COLO668 (cell line): ENCODE results near the gene FOXE3.

Experiments used
- DNase-seq: peaks from one replicate; lab custom pipeline; 2025; ENCODE audit not compliant: unreplicated experiment; lab: John Stamatoyannopoulos, UW

The FOXE3 gene

GRCh38 chr1:47434051-47434842 lies 18.2 kb downstream of the FOXE3 start:
- DNase-seq: no peak

DNA sequence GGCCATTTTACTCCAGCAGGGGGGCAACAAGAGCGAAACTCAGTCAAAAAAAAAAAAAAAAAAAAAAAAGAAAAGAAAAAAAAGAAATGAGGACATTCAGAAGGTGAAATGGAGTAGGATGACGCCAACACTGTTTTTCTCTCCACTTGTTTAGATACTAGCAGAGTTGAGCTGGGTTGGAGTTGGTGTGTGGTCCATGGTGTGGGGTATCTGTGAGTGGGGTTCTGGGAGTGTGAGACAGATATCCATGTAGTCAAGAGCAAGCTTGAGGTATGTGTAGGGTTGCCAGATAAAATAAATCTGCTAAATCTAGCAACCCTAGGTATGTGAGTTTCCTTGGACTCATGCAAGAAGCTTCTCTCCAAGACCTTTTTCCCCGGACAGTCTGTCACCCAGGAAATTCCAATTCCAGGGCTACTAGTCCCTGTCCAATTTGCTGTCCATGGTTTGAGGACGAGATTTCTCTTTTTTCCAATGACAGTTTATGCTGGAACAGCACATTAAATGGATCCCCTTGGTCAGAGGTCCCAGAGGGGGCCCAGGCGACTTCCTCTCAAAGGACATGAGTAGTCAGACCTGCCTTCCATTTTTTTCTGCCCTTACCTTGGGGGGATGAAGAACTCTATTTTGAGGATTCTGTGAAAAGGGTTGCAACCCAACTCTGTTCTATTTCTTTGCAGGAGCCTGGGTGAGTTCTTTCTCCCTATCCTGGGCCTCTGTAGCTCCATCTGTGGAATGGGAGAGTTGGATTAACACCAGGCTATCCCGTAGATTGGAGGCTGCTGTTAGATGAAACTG lies 19.6 kb downstream of the FOXE3 start:
- DNase-seq: no peak

DNA sequence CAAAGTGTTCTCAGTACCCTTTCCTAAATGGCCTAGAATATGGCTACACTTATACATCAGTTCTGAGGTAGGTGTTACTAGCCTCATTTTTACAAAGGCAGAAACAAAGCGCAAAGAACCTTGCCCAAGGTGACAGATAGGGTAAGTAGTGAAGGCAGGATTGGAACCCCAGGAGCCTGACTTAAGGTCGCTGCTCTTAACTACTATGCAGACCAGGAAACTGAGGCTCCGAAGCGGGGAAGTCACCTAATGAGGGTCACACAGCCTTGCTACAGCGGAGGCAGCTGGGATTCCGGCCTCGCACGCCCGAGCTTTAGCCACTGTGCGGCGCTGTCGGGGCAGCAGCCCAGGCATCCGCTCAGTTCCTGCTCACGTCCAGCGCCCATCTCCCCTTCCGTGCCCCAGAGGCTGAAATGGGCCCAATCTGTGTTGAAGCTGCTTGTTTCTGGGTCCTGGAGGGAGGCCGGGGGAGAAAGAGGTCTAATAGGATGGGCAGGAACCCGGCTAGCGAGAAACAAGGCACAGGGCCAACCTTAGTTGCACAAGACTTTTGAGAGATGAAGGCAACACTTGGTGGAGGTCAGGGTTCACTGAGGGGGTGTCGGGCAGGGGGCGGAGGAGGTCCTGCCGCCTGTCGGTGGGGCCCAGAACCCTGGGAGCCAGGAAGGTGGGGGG lies 20.4 kb downstream of the FOXE3 start:
- peak; percentile 91 for DNase-seq

DNA sequence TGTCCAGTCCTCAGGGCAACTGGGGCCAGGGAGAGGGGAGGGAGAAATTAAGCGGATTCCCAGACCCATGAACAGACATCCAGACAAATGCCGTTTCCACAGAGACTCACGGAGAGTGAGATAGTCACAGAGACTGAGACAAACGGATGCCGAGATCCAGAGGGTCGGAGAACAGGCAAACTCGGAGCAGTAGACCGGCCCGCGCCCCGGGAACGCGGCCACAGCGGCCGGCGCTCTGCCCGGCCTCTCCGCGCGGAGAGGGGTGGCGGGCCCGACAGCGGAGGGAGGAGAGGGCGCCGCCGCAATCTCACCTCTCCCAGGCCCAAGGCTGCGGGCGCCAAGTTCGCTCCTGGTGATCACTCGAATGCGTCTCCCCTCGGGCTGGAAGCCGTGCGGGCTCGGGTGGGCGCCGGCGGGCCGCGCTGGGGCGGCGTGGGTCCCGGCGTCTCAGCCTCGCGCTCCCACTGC lies 20.9 kb downstream of the FOXE3 start:
- peak; percentile 85 for DNase-seq

GRCh38 chr1:47437447-47438164 lies 21.5 kb downstream of the FOXE3 start, which contains the start of gene FOXD2:
FOXD2 (plus strand) TSS chr1:47438044; CDS start chr1:47438136, 92 bp downstream.
- DNase-seq: peak; percentile 99

GRCh38 chr1:47438165-47439016 lies 22.3 kb downstream of the FOXE3 start:
- DNase-seq: peak; percentile 68

GRCh38 chr1:47439017-47439818 lies 23.1 kb downstream of the FOXE3 start:
- DNase-seq: no peak

DNA sequence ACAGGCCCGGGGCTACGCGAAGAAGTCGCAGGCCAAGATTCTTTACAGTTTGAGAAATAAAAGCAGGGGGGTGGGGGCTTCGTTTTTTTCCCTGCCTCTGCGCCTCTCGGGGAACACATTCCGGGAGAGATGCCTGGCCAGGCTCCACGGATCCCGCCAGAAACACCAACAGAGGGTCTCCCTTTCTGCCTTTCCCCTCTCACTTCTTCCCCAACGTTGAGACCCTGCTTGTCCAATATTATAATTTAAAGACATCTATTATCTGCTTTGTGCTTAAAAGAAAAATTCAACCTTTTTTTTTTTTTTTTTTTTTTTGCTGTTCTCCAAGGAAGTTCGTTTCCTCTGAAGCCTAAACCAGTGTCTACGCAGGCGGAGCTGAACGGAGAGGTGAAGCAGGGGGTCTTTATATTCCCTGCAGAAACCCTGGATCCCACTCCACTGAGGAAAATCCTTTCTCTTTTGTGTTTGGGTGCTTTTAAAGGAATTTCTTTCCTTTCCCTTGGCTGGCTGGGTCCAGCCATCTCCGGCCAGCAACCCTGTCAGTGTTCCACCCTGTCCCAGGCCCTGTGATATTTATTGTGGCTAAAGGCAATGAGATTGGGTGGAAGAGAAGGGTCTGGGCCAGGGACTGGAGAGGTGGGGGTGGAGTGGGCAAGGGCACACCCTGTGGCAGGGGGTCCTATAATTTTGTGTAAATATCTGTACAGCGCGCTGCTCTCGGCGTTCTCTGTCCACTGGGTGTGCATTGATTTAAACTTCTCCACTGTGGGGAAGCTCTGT lies 23.9 kb downstream of the FOXE3 start:
- DNase-seq: no peak

DNA sequence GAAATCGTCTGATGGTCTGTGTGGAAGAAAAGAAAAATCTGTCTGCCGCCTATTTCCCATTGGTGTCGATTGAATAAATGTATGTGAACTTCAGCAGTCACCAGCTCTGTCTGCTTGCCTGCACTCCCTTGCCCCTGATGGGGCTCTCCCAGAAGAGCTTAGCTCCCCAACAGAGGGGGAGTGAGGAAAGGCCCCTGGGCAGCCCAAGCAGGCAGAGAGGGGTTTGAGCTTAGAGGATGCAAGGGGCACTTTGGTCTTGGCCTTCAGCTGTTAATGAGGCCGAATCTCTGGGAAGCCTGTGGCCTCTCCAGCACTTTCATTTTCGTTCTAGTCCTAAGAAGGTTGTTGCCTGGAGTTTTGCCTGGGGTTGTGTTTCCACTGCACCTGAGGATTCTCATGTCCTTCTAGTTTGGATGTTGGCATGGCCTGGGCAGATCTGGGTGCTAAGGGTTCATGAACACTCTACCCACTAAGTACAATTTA lies 24.6 kb downstream of the FOXE3 start:
- DNase-seq: no peak

GRCh38 chr1:47441450-47442106 lies 25.5 kb downstream of the FOXE3 start:
- DNase-seq: no peak

DNA sequence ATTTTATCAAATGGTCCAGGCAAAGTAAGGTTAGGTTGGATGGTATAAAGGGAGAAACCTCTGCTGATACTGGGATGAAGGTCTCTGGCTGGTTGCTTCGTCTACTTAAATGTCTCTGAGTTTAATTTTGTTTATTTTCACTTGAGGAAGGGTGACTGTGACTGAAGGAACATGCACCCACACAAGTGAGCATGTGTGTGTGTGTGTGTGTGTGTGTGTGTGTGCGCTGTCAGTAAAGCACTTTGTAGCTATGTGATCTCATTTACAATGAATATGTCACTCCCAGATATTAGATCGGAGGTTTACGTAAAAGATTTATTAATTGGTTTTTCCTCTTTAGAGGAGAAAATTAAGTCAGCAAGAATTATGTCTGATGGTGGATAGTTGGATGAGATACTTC lies 26.1 kb downstream of the FOXE3 start:
- DNase-seq: no peak

- no peak for DNase-seq
Observed at GRCh38 chr1:47442842-47443529, 26.9 kb downstream of the FOXE3 start.

DNA sequence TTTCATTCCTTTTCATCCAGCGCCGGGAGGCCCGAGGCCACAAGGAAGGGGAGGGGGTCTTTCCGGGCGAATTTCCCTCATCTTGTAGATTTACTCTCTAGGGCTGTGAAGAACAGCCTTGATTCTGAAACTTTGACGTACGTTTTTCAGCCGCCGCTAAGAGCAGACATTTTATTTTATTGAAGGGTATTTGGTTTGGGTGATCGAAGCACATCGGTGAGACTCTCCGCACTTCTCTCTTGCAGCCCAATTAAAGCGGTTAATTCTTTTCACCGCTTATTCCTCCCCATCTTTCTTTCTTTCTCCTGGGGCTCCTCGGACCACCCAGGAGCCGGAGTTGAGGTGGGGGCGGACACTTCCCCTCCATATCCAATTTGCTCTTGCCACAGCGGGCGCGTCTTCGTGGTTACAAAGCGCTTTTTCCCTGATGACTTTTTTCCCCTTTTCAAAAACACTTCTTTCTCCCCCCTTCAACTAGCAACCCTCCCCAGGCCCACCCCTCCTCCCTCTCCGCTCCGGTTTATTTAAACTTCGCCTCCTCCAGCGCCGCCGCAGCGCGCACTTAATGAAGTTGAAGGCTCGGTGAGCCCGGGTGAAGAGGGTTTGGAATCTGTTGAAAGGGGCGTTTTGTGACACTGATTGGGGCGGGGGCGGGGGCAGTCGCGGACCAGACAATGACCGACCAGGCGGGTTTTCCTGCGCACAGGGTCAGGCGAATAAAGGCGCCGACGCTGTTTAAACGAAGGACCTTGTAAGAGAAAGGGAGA lies 27.6 kb downstream of the FOXE3 start:
- DNase-seq: no peak

- no peak for DNase-seq
Observed at GRCh38 chr1:47444297-47444561, 28.1 kb downstream of the FOXE3 start.

GRCh38 chr1:47444562-47445465 lies 28.7 kb downstream of the FOXE3 start:
- DNase-seq: peak; percentile 29
